Mesothelial cell of epicardium (in vitro differentiated cells): ENCODE results near the gene BAD. TPM values are rescaled to one million over a fixed set of nuclear protein-coding genes. Genes with fewer than 3 reads are reported as not detected.

Source experiments
- DNase-seq, 2 experiments: peaks; one replicate each; pipeline ENCODE4 v3.0.0; 2021; ENCODE audit warnings: low spot score in 2 of 2; ENCODE audit not compliant: unreplicated experiment in 2 of 2
- H3K27ac Mint-ChIP-seq: 2 replicates; pipeline ENCODE4 v1.8.0; 2021; ENCODE audit warnings: mixed read lengths
- H3K27me3 Mint-ChIP-seq: 2 replicates; pipeline ENCODE4 v1.8.0; 2021; ENCODE audit warnings: low read depth, mixed read lengths
- H3K36me3 Mint-ChIP-seq: 2 replicates; pipeline ENCODE4 v1.8.0; 2021; ENCODE audit warnings: mixed read lengths
- H3K4me1 Mint-ChIP-seq: 2 replicates; pipeline ENCODE4 v1.8.0; 2021; ENCODE audit warnings: mixed read lengths
- H3K4me3 Mint-ChIP-seq: 2 replicates; pipeline ENCODE4 v1.8.0; 2021; ENCODE audit warnings: mild to moderate bottlenecking, moderate library complexity, mixed read lengths
- H3K9me3 Mint-ChIP-seq: 2 replicates; pipeline ENCODE4 v1.8.0; 2021; ENCODE audit warnings: mixed read lengths
- CTCF ChIP-seq: fragments of 200-600 bp; sonication (generic); IDR thresholded peaks from one replicate; pipeline ENCODE4 v1.5.0; 2021; ENCODE audit warnings: antibody characterized with exemption; ENCODE audit not compliant: unreplicated experiment
- total RNA-seq: library from RNA; stranded (reverse); gene quantifications from 3 replicates; pipeline ENCODE4 v1.2.1, GENCODE V29; 2021

BAD gene
- total RNA-seq, result 50.2 to 53.1 TPM (median 52.2 TPM) in 3 replicates

GRCh38 chr11:64284048-64284961, at the start of gene BAD:
BAD (minus strand) TSS chr11:64284665; CDS start chr11:64284368, 297 bp downstream.
- Mint-ChIP-seq H3K4me3 (peak within 1 kb of the TSS; percentile 82), H3K27me3 (peaks cover 4% of the 10 kb centered on the region), H3K4me1 (peaks cover 13% of the 10 kb centered on the region), H3K36me3 (peaks cover 13% of the 10 kb centered on the region), H3K27ac (peak within 1 kb of the TSS; percentile 94), H3K9me3 (no peaks in the 10 kb centered on the region)
- DNase-seq, result peak; percentile 88
- TF ChIP-seq CTCF, result no peak

GRCh38 chr11:64333556-64333955, 49.1 kb upstream of the BAD start:
- no peak for DNase-seq
- Mint-ChIP-seq H3K4me3 (no peak overlapping the region), H3K9me3 (no peaks in the 10 kb centered on the region), H3K27me3 (no peaks in the 10 kb centered on the region), H3K4me1 (peaks cover 11% of the 10 kb centered on the region), H3K27ac (no peak overlapping the region), H3K36me3 (no peaks in the 10 kb centered on the region)
- TF ChIP-seq CTCF, result no peak

- Mint-ChIP-seq H3K4me3 (no peak overlapping the region), H3K27ac (no peak overlapping the region), H3K9me3 (no peaks in the 10 kb centered on the region), H3K36me3 (no peaks in the 10 kb centered on the region), H3K4me1 (peaks cover 7% of the 10 kb centered on the region), H3K27me3 (no peaks in the 10 kb centered on the region)
- no peak for TF ChIP-seq CTCF
- DNase-seq, result no peak
Observed at GRCh38 chr11:64331569-64332371, 47.3 kb upstream of the BAD start.

- peaks cover 7% of the 10 kb centered on the region for H3K4me1 Mint-ChIP-seq
- H3K27ac Mint-ChIP-seq, result no peak overlapping the region
- no peak overlapping the region for H3K4me3 Mint-ChIP-seq
- no peak for TF ChIP-seq CTCF
- H3K27me3 Mint-ChIP-seq, result no peaks in the 10 kb centered on the region
- H3K9me3 Mint-ChIP-seq, result no peaks in the 10 kb centered on the region
- no peak for DNase-seq
- no peaks in the 10 kb centered on the region for H3K36me3 Mint-ChIP-seq
Observed at GRCh38 chr11:64330888-64331287, 46.4 kb upstream of the BAD start.

- H3K27ac Mint-ChIP-seq, result no peak overlapping the region
- H3K4me1 Mint-ChIP-seq, result peaks cover 2% of the 10 kb centered on the region
- H3K27me3 Mint-ChIP-seq, result no peaks in the 10 kb centered on the region
- DNase-seq, result no peak
- H3K36me3 Mint-ChIP-seq, result no peaks in the 10 kb centered on the region
- no peak for TF ChIP-seq CTCF
- H3K9me3 Mint-ChIP-seq, result no peaks in the 10 kb centered on the region
- H3K4me3 Mint-ChIP-seq, result no peak overlapping the region
Observed at GRCh38 chr11:64327993-64328392, 43.5 kb upstream of the BAD start.
